ENCODE data around the gene TGM6.

Gene TGM6

DNA sequence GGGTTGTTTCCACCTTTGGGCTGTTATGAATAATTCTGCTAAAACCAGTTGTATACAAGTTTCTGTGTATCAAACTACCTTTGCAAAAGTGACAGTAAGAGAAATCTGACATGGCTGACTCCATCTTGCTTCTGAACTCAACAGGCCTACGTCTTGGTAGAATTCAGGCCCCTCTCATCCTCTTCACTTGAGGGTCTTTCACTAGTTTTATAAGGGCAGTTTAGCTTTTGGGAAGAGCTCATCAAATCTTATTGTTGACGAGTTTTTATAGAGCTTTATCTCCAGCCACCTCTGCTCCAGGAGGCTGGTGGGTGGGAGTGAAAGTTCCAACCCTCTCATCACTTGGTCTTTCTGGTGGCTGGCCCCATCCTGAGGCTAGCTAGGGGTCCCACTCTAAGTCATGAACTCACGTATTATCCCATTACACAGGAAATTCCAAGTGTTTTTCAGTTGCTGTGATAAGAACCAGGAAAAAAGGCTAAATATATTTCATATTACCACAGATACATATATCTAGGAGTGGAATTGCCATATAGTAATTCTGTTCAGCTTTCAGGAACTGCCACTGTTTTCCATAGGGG, 78.3 kb downstream of the TGM6 start:
- no peak for DNase-seq (ENCODE audit: low read depth)
- Histone ChIP-seq H3K4me3 (ENCODE audit: low read length) (no peak overlapping the region), H3K9ac (ENCODE audit: low read length) (no peak overlapping the region), H3K9me3 (ENCODE audit: control insufficient read depth, low read length) (no peaks in the 10 kb centered on the region), H3K27me3 (replicated peaks; ENCODE audit: control insufficient read depth, insufficient read depth, low read length) (no peaks in the 10 kb centered on the region), H3K36me3 (ENCODE audit: control insufficient read depth, insufficient read depth, low read length, severe bottlenecking) (peaks cover 52% of the 10 kb centered on the region), H3K4me1 (ENCODE audit: control insufficient read depth, insufficient read depth, low read length) (peaks cover 27% of the 10 kb centered on the region)

DNA sequence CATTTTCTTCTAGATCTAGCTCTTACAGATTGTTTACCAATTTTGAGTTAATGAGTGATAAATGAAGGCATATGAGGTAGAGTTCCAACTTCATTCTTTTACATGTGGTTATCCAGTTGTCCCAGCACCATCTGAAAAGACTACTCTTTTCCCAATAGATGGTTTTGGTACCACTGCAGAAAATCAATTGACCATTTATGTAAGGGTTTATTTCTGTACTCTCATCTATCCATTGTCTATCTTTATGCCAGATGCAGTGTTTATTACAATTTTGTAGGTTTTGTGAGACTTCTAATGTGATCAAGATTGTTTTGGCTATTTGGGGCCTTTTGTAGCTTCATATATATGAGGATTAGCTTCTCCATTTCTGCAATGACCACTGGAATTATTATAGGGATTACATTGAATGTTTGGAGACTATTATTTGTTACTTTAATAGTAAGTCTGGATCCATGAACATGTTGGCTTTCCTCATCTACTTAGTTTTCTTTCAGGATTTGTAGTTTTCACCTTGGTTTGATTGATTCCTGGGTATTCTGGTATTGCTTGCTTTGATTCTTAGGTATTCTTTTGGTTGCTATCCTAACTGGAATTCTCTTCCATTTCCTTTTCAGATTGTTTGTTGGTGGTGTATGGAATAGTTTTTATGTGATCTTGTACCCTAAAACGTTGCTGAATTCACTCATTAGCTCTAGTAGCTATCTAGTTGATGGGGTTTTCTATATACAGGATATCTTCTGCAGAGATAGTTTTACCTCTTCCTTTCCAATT, 79.5 kb downstream of the TGM6 start:
- no peak overlapping the region for H3K9ac ChIP-seq (ENCODE audit: low read length)
- no peaks in the 10 kb centered on the region for H3K27me3 ChIP-seq (replicated peaks; ENCODE audit: control insufficient read depth, insufficient read depth, low read length)
- no peak overlapping the region for H3K4me3 ChIP-seq (ENCODE audit: low read length)
- no peaks in the 10 kb centered on the region for H3K9me3 ChIP-seq (ENCODE audit: control insufficient read depth, low read length)
- peaks cover 64% of the 10 kb centered on the region for H3K36me3 ChIP-seq (ENCODE audit: control insufficient read depth, insufficient read depth, low read length, severe bottlenecking)
- no peak for DNase-seq (ENCODE audit: low read depth)
- H3K4me1 ChIP-seq (ENCODE audit: control insufficient read depth, insufficient read depth, low read length), result peaks cover 27% of the 10 kb centered on the region

DNA sequence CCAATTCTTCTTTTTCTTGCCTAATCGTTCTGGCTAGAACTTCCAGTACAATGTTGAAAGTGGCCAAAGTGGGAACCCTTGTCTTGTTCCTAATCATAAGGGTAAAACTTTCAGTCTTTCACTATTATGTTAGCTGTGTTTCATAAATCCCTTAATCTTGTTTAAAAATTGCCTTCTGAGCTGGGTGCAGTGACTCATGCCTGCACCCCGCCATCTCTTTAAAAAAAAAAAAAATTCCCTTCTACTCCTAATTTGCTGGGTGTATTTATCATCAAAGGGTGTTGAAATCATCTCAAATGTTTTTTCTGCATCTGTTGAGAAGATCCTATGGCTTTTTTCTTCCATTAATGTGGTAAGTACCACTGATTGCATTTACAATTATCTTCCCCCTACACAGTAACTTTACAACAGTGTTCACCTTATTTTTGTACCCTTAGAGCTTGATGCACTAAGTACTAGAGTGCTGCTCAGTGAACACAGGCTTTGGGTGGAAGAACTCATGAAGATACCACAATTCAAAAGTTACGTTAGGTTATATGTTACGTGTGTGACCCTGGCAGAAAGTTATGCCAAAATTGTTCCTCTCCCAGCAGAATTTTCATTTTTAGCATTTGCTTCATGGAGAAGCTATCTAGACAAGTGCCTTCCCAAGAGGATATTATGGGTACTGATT, 80.2 kb downstream of the TGM6 start:
- H3K36me3 ChIP-seq (ENCODE audit: control insufficient read depth, insufficient read depth, low read length, severe bottlenecking), result peaks cover 71% of the 10 kb centered on the region
- peaks cover 21% of the 10 kb centered on the region for H3K4me1 ChIP-seq (ENCODE audit: control insufficient read depth, insufficient read depth, low read length)
- H3K9me3 ChIP-seq (ENCODE audit: control insufficient read depth, low read length), result no peaks in the 10 kb centered on the region
- no peak overlapping the region for H3K4me3 ChIP-seq (ENCODE audit: low read length)
- H3K27me3 ChIP-seq (replicated peaks; ENCODE audit: control insufficient read depth, insufficient read depth, low read length), result no peaks in the 10 kb centered on the region
- DNase-seq (ENCODE audit: low read depth), result no peak
- no peak overlapping the region for H3K9ac ChIP-seq (ENCODE audit: low read length)

DNA sequence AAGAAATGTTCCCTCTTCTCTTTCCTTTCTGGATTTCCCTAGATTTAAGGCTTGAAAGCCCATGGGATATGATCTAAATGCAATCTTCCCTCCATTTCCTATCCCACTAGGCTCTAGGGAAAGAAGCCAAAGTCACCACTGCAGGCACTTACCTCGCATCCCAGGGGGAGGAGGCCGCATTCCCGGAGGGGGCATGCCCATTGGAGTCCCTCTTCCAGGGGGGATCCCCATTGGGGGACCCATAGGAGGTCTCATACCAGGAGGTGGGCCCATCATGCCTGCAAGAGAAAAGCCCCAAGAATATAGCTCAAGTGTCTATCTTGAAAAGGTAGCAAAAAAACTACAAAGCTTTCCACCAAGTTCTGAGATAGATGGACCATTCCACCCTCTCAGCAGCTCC, 81.8 kb downstream of the TGM6 start:
- Histone ChIP-seq H3K36me3 (ENCODE audit: control insufficient read depth, insufficient read depth, low read length, severe bottlenecking) (peaks cover 87% of the 10 kb centered on the region), H3K4me3 (ENCODE audit: low read length) (no peak overlapping the region), H3K9me3 (ENCODE audit: control insufficient read depth, low read length) (no peaks in the 10 kb centered on the region), H3K4me1 (ENCODE audit: control insufficient read depth, insufficient read depth, low read length) (peaks cover 16% of the 10 kb centered on the region), H3K9ac (ENCODE audit: low read length) (no peak overlapping the region), H3K27me3 (replicated peaks; ENCODE audit: control insufficient read depth, insufficient read depth, low read length) (no peaks in the 10 kb centered on the region)
- no peak for DNase-seq (ENCODE audit: low read depth)

DNA sequence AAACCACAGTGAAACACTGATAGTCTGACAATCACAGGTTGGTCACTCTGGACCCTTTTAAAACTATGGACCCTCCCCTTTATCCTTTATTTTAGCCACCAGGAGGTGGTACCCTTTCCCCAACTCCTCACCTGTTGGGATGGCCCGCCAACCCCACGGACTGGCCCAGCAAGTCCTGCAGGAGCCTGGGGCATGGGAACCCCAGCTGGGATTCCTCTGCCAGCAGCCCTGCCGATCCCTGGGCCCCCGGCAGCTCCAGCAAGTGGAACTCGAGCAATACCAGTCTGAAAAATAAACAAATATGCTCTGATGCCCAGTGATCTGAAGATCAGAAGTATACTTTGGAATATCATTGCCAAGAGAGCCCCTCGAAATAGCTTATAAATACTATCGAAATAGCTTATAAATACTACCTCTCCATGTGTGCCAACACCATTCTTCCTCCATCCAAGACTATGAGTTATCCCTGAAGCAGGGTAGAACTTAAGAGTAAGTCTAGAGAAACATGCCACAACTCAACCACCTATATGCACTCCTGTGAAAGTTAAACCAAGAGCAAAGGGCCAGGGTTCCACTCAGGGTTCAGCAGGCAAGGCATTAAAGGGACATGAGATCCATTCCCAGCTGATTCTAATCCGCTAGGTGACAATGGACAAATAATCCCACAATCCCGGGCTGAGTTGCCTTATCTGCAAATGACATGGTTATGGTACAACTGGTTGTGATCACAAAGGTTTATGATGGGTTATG, 83.1 kb downstream of the TGM6 start:
- no peaks in the 10 kb centered on the region for H3K9me3 ChIP-seq (ENCODE audit: control insufficient read depth, low read length)
- no peaks in the 10 kb centered on the region for H3K27me3 ChIP-seq (replicated peaks; ENCODE audit: control insufficient read depth, insufficient read depth, low read length)
- H3K9ac ChIP-seq (ENCODE audit: low read length), result no peak overlapping the region
- H3K4me3 ChIP-seq (ENCODE audit: low read length), result no peak overlapping the region
- H3K4me1 ChIP-seq (ENCODE audit: control insufficient read depth, insufficient read depth, low read length), result peaks cover 29% of the 10 kb centered on the region
- peaks cover 89% of the 10 kb centered on the region for H3K36me3 ChIP-seq (ENCODE audit: control insufficient read depth, insufficient read depth, low read length, severe bottlenecking)
- DNase-seq (ENCODE audit: low read depth), result no peak

DNA sequence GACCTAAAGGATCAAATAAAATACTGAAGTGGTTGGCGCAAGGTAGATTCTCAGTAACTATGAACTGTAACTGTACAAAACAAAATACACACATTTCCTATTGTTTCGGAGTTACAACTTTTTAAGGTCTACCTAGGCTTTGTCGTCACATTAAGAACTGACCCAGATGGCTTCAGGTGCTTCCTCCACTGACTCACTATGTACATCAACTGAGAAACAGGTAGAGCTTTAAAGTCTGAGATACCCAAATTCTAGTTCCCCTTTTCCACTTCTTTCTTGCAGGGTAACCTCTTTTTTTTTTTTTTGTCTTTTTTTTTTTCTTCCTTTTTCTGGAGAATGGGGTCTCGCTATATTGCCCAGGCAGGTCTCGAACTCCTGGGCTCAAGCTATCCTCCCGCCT, 84.4 kb downstream of the TGM6 start:
- H3K9me3 ChIP-seq (ENCODE audit: control insufficient read depth, low read length), result no peaks in the 10 kb centered on the region
- DNase-seq (ENCODE audit: low read depth), result no peak

DNA sequence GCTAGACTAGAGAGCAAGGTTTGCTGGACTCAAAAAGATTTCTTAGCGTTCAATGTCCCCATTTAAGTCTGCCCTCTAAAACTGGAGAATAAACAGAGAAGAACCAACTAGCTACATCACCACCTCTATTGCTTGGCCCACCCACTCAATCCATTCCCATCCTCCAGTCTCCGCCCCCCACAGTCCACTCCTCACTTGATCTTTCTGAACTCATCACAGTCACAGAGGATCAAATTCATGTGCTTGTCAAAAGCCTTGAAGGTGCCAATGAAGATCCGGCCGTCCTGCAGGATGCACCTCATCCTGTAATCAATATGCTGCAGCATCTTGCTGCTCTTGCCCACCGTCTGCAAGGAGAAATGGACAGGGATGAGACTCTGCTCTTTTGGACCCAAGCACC, 86.7 kb downstream of the TGM6 start:
- H3K9ac ChIP-seq (ENCODE audit: low read length), result no peak overlapping the region
- no peaks in the 10 kb centered on the region for H3K9me3 ChIP-seq (ENCODE audit: control insufficient read depth, low read length)
- H3K27me3 ChIP-seq (replicated peaks; ENCODE audit: control insufficient read depth, insufficient read depth, low read length), result no peaks in the 10 kb centered on the region
- no peak for DNase-seq (ENCODE audit: low read depth)
- peaks cover 54% of the 10 kb centered on the region for H3K36me3 ChIP-seq (ENCODE audit: control insufficient read depth, insufficient read depth, low read length, severe bottlenecking)
- H3K4me1 ChIP-seq (ENCODE audit: control insufficient read depth, insufficient read depth, low read length), result peaks cover 24% of the 10 kb centered on the region
- H3K4me3 ChIP-seq (ENCODE audit: low read length), result no peak overlapping the region

More for the DNA sequence above, 84.4 kb downstream of the TGM6 start:
- H3K9ac ChIP-seq (ENCODE audit: low read length), result no peak overlapping the region
- peaks cover 35% of the 10 kb centered on the region for H3K4me1 ChIP-seq (ENCODE audit: control insufficient read depth, insufficient read depth, low read length)
- H3K4me3 ChIP-seq (ENCODE audit: low read length), result no peak overlapping the region
- no peaks in the 10 kb centered on the region for H3K27me3 ChIP-seq (replicated peaks; ENCODE audit: control insufficient read depth, insufficient read depth, low read length)
- H3K36me3 ChIP-seq (ENCODE audit: control insufficient read depth, insufficient read depth, low read length, severe bottlenecking), result peaks cover 77% of the 10 kb centered on the region

DNA sequence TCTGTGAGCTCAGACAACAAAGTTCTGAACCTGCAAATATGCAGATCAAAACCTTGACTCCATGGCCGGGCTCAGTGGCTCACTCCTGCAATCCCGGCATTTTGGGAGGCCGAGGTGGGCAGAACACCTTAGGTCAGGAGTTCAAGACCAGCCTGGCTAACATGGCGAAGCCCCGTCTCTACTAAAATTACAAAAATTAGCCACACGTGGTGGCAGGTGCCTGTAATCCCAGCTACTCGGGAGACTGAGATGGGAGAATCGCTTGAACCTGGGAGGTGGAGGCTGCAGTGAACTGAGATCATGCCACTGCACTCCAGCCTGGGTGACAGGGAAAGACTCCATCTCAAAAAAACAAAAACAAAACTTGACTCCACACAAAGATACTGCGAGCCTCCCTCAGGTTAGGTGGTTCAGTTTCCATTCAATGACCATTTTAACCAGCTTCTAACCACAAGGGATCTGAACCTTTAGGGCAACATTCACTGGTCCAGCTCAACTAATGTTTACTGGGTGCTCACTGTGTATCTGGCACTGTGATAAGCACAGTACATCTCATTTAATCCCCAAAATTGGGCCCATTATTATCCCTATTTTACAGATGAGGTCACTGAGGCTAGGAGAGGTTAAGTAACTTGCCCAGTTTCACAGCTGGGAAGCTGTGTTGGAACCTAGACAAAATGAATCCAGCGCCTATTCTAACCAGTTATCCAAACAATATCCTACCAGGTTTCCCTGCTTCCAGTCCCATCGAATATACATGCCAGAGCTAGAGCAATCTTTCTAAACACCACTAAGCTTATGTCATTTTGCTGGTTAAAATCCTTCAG, 88.1 kb downstream of the TGM6 start:
- Histone ChIP-seq H3K4me3 (ENCODE audit: low read length) (peak overlapping the region; percentile 93), H3K27me3 (replicated peaks; ENCODE audit: control insufficient read depth, insufficient read depth, low read length) (no peaks in the 10 kb centered on the region), H3K36me3 (ENCODE audit: control insufficient read depth, insufficient read depth, low read length, severe bottlenecking) (peaks cover 40% of the 10 kb centered on the region), H3K4me1 (ENCODE audit: control insufficient read depth, insufficient read depth, low read length) (peaks cover 24% of the 10 kb centered on the region), H3K9me3 (ENCODE audit: control insufficient read depth, low read length) (no peaks in the 10 kb centered on the region), H3K9ac (ENCODE audit: low read length) (peak overlapping the region; percentile 95)
- peak; percentile 20 for DNase-seq (ENCODE audit: low read depth)

DNA sequence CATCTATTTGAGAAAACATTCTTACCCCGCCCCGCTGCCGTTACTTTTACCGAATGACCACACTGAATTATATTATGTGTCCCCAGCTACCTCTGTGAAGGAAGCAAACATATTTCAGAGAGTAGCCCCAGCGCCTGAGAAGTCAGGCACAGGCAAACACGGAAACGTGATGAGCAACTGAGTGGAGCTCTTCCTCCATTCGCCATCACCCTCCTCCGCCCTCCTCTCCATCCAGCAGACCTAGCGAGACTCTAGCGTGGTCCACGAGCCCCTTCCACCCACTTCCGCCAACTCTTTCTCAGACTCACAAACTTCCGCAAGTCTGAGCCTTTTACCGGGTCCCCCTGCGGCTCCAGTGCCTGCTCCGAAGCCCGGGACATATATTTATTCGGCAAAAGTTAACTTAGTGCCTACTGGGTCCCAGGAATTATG, 89.3 kb downstream of the TGM6 start:
- Histone ChIP-seq H3K9me3 (ENCODE audit: control insufficient read depth, low read length) (no peaks in the 10 kb centered on the region), H3K27me3 (replicated peaks; ENCODE audit: control insufficient read depth, insufficient read depth, low read length) (no peaks in the 10 kb centered on the region), H3K9ac (ENCODE audit: low read length) (peak overlapping the region; percentile 95), H3K36me3 (ENCODE audit: control insufficient read depth, insufficient read depth, low read length, severe bottlenecking) (peaks cover 28% of the 10 kb centered on the region), H3K4me1 (ENCODE audit: control insufficient read depth, insufficient read depth, low read length) (peaks cover 24% of the 10 kb centered on the region), H3K4me3 (ENCODE audit: low read length) (peak overlapping the region; percentile 93)
- peak; percentile 74 for DNase-seq (ENCODE audit: low read depth)

DNA sequence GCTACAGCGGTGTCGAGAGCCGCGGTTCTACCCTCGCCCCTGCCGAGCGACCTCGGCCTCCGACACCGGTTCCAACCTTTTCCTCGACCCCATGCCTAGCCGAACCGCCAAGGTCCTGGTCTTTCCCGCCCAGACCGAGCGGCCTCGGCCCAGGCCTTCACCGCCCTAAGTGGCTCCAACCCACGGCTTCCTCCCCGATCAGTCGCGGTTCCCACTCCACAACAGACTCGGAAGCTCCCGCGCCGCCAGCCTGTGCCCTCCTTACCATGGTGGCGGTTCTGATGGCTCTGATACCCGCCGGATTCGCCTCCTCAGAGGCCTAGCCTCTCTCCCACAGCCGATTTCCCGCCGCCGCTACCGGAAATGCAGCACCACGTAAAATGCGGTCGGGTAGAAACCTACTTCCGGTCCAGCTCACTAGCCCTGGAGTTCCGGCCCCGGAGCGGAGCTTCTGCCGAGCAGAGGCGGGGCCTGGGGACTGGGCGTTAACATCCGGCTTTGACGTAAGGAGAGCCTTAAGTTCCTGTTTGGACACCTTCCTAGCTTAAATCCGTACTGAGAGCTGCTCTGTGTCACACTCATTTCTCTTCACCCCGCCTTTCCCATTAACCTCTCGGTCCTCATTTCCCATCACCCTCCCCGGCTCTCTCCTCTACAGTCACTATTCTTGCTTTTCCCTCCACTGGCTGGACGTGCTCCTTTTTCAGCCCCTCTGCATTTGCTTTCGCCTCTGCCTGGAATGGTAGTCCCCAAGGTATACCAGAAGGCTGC, 89.9 kb downstream of the TGM6 start, which contains the start of gene SNRPB:
SNRPB (minus strand) TSS at position 367 of the 771 bp plus-strand sequence; CDS start at position 268, 99 bp downstream.
- Histone ChIP-seq H3K9me3 (ENCODE audit: control insufficient read depth, low read length) (no peaks in the 10 kb centered on the region), H3K4me3 (ENCODE audit: low read length) (peak within 1 kb of the TSS; percentile 93), H3K4me1 (ENCODE audit: control insufficient read depth, insufficient read depth, low read length) (peaks cover 24% of the 10 kb centered on the region), H3K36me3 (ENCODE audit: control insufficient read depth, insufficient read depth, low read length, severe bottlenecking) (peaks cover 22% of the 10 kb centered on the region), H3K9ac (ENCODE audit: low read length) (peak within 1 kb of the TSS; percentile 95), H3K27me3 (replicated peaks; ENCODE audit: control insufficient read depth, insufficient read depth, low read length) (no peaks in the 10 kb centered on the region)
- peak; percentile 99 for DNase-seq (ENCODE audit: low read depth)

Data from adipocyte (in vitro differentiated cells).